GM12878 (cell line): Measurements from ENCODE around the gene LPGAT1. TPM values are rescaled to one million over a fixed set of nuclear protein-coding genes. Genes with fewer than 3 reads are reported as not detected.

Experiments used
- ATAC-seq: fragments of 200-7000 bp; cut with Tn5 transposase; 3 replicates; pipeline ENCODE4 v1.9.1; 2020; ENCODE audit warnings: mild to moderate bottlenecking, moderate library complexity
- BruUV-seq: library from RNA; stranded (reverse); fragments of 400-500 nt; replicated peaks from 2 replicates; lab custom pipeline; 2021; lab: Mats Ljungman, UMichigan
- CTCF ChIA-PET: fragments of 300-600 bp; sonication (Branson Sonifier 250); formaldehyde crosslinking; extraction: SDS; loops from one replicate; lab custom pipeline; 2021; ENCODE audit warnings: inconsistent platforms; lab: Yijun Ruan, JAX
- POLR2A ChIA-PET: fragments of 350-600 bp; formaldehyde crosslinking; extraction: SDS; loops from one replicate; lab custom pipeline; 2021; ENCODE audit warnings: inconsistent platforms; lab: Charles Lee
- RAD21 ChIA-PET: fragments of 300-600 bp; sonication (Branson Sonifier 250); formaldehyde crosslinking; loops from one replicate; lab custom pipeline; 2023; ENCODE audit warnings: antibody characterized with exemption; ENCODE audit not compliant: unreplicated experiment; lab: Charles Lee
- SMC1A ChIA-PET: fragments of 300-600 bp; sonication (Branson Sonifier 250); formaldehyde crosslinking; loops from one replicate; lab custom pipeline; 2023; ENCODE audit not compliant: unreplicated experiment, uncharacterized antibody; lab: Charles Lee
- DNase-seq: peaks from one replicate; pipeline ENCODE4 v3.0.0-alpha.2; 2011; ENCODE audit warnings: low read depth, low spot score
- FAIRE-seq: peaks from 3 replicates; lab custom pipeline; 2011; peaks lifted over from hg19 to GRCh38; lab: Jason Lieb, UNC
- H2AFZ ChIP-seq: 2 replicates; pipeline ENCODE4 v1.6.0; 2011; ENCODE audit warnings: low read depth, low read length, control low read depth; ENCODE audit not compliant: control insufficient read depth
- H3K27ac ChIP-seq: 2 replicates; pipeline ENCODE4 v1.5.1; 2011; ENCODE audit warnings: control low read depth; ENCODE audit not compliant: control insufficient read depth, insufficient read depth
- H3K27me3 ChIP-seq, 2 experiments: replicated peaks in 1 of 2; 2 replicates each; pipeline versions ENCODE4 v1.6.0 to v1.6.1; 2011; ENCODE audit warnings: low read length in 1 of 2; ENCODE audit not compliant: control insufficient read depth in 2 of 2, insufficient read depth in 2 of 2
- H3K36me3 ChIP-seq, 2 experiments: 2 replicates each; pipeline ENCODE4 v1.5.1; 2011; ENCODE audit warnings: low read length in 1 of 2; ENCODE audit not compliant: control insufficient read depth in 2 of 2, insufficient read depth in 2 of 2
- H3K4me1 ChIP-seq: 2 replicates; pipeline ENCODE4 v1.6.1; 2011; ENCODE audit warnings: mild to moderate bottlenecking, low read length, moderate library complexity, mixed read lengths; ENCODE audit not compliant: control insufficient read depth, insufficient read depth
- H3K4me2 ChIP-seq: 2 replicates; pipeline ENCODE4 v1.6.0; 2011; ENCODE audit warnings: control low read depth; ENCODE audit not compliant: control insufficient read depth, insufficient read depth
- H3K4me3 ChIP-seq: fragments of 200-600 bp; sonication (generic); 2 replicates; pipeline ENCODE4 v1.5.1; 2016
- H3K79me2 ChIP-seq: 2 replicates; pipeline ENCODE4 v1.6.0; 2011; ENCODE audit warnings: low read length; ENCODE audit not compliant: control insufficient read depth, insufficient read depth
- H3K9ac ChIP-seq: 2 replicates; pipeline ENCODE4 v1.8.0; 2011; ENCODE audit warnings: low read length, control low read depth, mixed read lengths; ENCODE audit not compliant: control insufficient read depth, insufficient read depth
- H3K9me3 ChIP-seq: replicated peaks from 3 replicates; pipeline ENCODE4 v1.5.1; 2011; ENCODE audit warnings: mild to moderate bottlenecking, low read length; ENCODE audit not compliant: control insufficient read depth, insufficient read depth
- H4K20me1 ChIP-seq: 2 replicates; pipeline ENCODE4 v1.6.0; 2011; ENCODE audit not compliant: control insufficient read depth, insufficient read depth
- MYC ChIP-seq: IDR thresholded peaks from 2 replicates; pipeline ENCODE4 v1.6.1; 2011; ENCODE audit warnings: mild to moderate bottlenecking, low read length, moderate library complexity, inconsistent platforms; ENCODE audit not compliant: insufficient read depth, insufficient replicate concordance, insufficient read length, severe bottlenecking
- PAX8 ChIP-seq: fragments of 450-650 bp; IDR thresholded peaks from 2 replicates; pipeline ENCODE4 v1.6.1; 2017; ENCODE audit warnings: mild to moderate bottlenecking, moderate library complexity
- TAF1 ChIP-seq: IDR thresholded peaks from 2 replicates; pipeline ENCODE4 v1.6.1; 2011; ENCODE audit warnings: mild to moderate bottlenecking, low read depth, low read length, borderline replicate concordance
- WGBS: methylation state at CpG from one replicate; pipeline ENCODE4 v1.1.6; 2016; ENCODE audit warnings: low lambda C conversion rate; ENCODE audit not compliant: insufficient replicate concordance, insufficient coverage; ENCODE audit errors: missing lambda C conversion rate; 5-methylcytosine and 5-hydroxymethylcytosine counted together
- in situ Hi-C: fragments of 300-500 bp; cut with MboI; formaldehyde crosslinking; loops from 9 replicates; pipeline ENCODE4 v1.14.3; 2018; ENCODE audit warnings: mixed read lengths
- intact Hi-C: fragments of 100-400 bp; cut with micrococcal nuclease; formaldehyde crosslinking; loops from one replicate; pipeline ENCODE4 v1.14.2; 2022; ENCODE audit not compliant: unreplicated experiment
- polyA plus RNA-seq, 11 experiments: library from polyadenylated mRNA; depleted of rRNA in 4 of 11; unstranded in 6 of 11; stranded (reverse) in 5 of 11; fragments of >200 nt; fragmentation: Nextera tagmentation in 4 of 11; fragmentation: Illumina TruSeq in 1 of 11; extraction: Ambion mirVana in 4 of 11; extraction: Trizol in 1 of 11; gene quantifications; 1 replicate in 1 of 11; 2 replicates in 10 of 11; pipeline versions ENCODE4 v1.2.1 to v1.2.3, GENCODE V29; 2011 to 2016; ENCODE audit warnings: inconsistent platforms in 2 of 11, missing spikeins in 2 of 11, low read depth in 1 of 11
- total RNA-seq, 4 experiments: library from RNA; depleted of rRNA in 3 of 4; stranded (reverse); fragments of >200 nt in 3 of 4; fragmentation: Illumina TruSeq in 1 of 4; extraction: Trizol in 1 of 4; gene quantifications; 2 replicates each; pipeline versions ENCODE4 v1.2.1 to v1.2.3, GENCODE V29; 2013 to 2021
- TF ChIP-seq, protein P1 (sequence below): fragments of 450-650 bp; IDR thresholded peaks from 2 replicates; pipeline ENCODE4 v1.6.1; 2017; ENCODE audit warnings: mild to moderate bottlenecking, low read depth, inconsistent platforms; ENCODE audit not compliant: poor library complexity, severe bottlenecking

LPGAT1 gene
- total and polyA plus RNA-seq, 10 of the 15 experiments (the other 5 are each of a cell fraction or from before 2014, with no cell fraction given): 5.8 to 40.6 (median 19.2) TPM

DNA sequence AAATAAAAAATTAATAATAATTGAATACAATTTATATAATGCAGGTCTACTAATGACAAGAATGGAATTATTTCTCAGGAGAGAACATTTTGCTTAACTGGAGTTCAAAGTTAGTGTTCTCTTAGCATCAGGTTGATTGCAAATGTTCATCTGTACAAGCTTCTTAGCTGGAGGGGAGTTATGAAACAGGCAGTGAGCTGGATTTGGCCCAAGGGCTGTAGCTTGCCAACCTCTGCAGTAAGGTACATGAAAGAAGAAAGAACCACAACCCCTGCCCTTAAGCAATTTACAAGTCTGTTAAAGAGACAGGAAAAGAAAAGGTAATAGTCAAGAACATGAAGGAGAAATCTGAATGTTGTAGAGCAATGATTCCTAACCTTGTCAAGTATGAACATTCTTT is 17.0 kb downstream of the LPGAT1 start:
- BruUV-seq: no TSS peak
- FAIRE-seq: no peak
- H3K79me2 ChIP-seq: peaks cover 18% of the 10 kb centered on the region

DNA sequence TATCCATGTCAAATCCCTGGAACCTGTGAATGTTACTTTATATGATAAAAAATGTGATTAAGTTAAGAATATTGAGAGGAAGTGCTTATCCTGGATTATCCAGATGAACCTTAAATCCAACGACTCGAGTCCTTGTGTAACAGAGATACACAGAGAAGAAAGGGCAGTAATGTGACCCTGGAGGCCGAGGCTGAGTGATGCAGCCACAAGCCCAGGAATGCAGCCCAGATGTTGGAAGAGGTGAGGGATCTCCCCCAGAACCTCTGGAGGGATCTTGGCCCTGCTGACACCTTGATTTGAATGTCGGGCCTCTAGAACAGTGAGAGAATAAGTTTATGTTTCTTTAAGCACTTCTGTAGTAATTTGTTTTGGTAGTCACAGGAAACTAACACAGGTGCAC is 18.0 kb downstream of the LPGAT1 start:
- Histone ChIP-seq H3K4me3 (no peak overlapping the region), H3K27me3 (no peaks in the 10 kb centered on the region), H2AFZ (no peak overlapping the region), H4K20me1 (no peaks in the 10 kb centered on the region), H3K36me3 (peaks cover 3 to 5% of the 10 kb centered on the region in 2 experiments; a peak in 3 of 4 replicates), H3K4me1 (no peaks in the 10 kb centered on the region), H3K4me2 (no peak overlapping the region), H3K79me2 (peaks cover 14% of the 10 kb centered on the region), H3K9ac (no peak overlapping the region), H3K27ac (no peak overlapping the region), H3K9me3 (no peaks in the 10 kb centered on the region; the same call in none of the 3 replicates)
- ATAC-seq: no peak
- DNase-seq: no peak
- ChIA-PET RAD21 (interaction anchor here (1.7 kb wide), 1 partner anchor 130 kb away, joined by 4 read pairs; no protein-coding TSS in a partner anchor), SMC1A (interaction anchor here (1.0 to 2.8 kb wide), 6 partner anchors 9 to 114 kb away, joined by 3 to 9 read pairs (median 3); no protein-coding TSS in a partner anchor), CTCF (no interaction called here), POLR2A (no interaction called here)
- FAIRE-seq: no peak
- TF ChIP-seq MYC (no peak), PAX8 (no peak)
- intact Hi-C loops (no loop called here), in situ Hi-C loops (no loop called here)
- 100% methylated on average over 4 of the region's 4 CpGs for WGBS
- no TSS peak for BruUV-seq

More for the DNA sequence above, 17.0 kb downstream of the LPGAT1 start:
- ATAC-seq: no peak
- Histone ChIP-seq H4K20me1 (no peaks in the 10 kb centered on the region), H3K9me3 (no peaks in the 10 kb centered on the region; the same call in none of the 3 replicates), H3K27ac (no peak overlapping the region), H3K36me3 (peaks cover 3 to 5% of the 10 kb centered on the region in 2 experiments; a peak in 3 of 4 replicates), H3K4me1 (no peaks in the 10 kb centered on the region), H3K4me3 (no peak overlapping the region), H3K9ac (no peak overlapping the region), H3K27me3 (no peaks in the 10 kb centered on the region), H3K4me2 (no peak overlapping the region), H2AFZ (no peak overlapping the region)
- ChIA-PET CTCF (interaction anchor here (1.5 kb wide), 1 partner anchor 222 kb away, joined by 4 read pairs; the partner anchor contains the start of genes DTL and INTS7), RAD21 (interaction anchor here (1.7 kb wide), 1 partner anchor 131 kb away, joined by 4 read pairs; no protein-coding TSS in a partner anchor), SMC1A (interaction anchor here (0.8 to 2.8 kb wide), 8 partner anchors 8 to 115 kb away, joined by 3 to 9 read pairs (median 3); no protein-coding TSS in a partner anchor), POLR2A (interaction anchor here (0.6 kb wide), 1 partner anchor 11 kb away, joined by 4 read pairs; no protein-coding TSS in a partner anchor)
- TF ChIP-seq MYC (no peak), TAF1 (no peak)
- TF ChIP-seq, protein P1, sequence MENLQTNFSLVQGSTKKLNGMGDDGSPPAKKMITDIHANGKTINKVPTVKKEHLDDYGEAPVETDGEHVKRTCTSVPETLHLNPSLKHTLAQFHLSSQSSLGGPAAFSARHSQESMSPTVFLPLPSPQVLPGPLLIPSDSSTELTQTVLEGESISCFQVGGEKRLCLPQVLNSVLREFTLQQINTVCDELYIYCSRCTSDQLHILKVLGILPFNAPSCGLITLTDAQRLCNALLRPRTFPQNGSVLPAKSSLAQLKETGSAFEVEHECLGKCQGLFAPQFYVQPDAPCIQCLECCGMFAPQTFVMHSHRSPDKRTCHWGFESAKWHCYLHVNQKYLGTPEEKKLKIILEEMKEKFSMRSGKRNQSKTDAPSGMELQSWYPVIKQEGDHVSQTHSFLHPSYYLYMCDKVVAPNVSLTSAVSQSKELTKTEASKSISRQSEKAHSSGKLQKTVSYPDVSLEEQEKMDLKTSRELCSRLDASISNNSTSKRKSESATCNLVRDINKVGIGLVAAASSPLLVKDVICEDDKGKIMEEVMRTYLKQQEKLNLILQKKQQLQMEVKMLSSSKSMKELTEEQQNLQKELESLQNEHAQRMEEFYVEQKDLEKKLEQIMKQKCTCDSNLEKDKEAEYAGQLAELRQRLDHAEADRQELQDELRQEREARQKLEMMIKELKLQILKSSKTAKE: no peak
- DNase-seq: no peak
- in situ Hi-C loops (no loop called here), intact Hi-C loops (no loop called here)
